Adrenal gland (tissue), 12 donors: Measurements from ENCODE around the gene ARMC9. TPM values are rescaled to one million over a fixed set of nuclear protein-coding genes. Genes with fewer than 3 reads are reported as not detected.

ENCODE experiments used
- DNase-seq, 7 donors: peaks; one replicate each; pipeline ENCODE4 v3.0.0-alpha.2; 2019 to 2020
- H3K27ac ChIP-seq, 5 donors: fragments of 200-600 bp; sonication (generic) in 4 of 5; 1 replicate in 3 of 5; 2 replicates in 2 of 5; pipeline versions ENCODE4 v1.5.1 to v1.8.0; 2016 to 2020; ENCODE audit warnings: mild to moderate bottlenecking in 1 of 5
- H3K27me3 ChIP-seq: fragments of 200-600 bp; 2 replicates; pipeline ENCODE4 v1.8.0; 2021
- H3K36me3 ChIP-seq, 2 donors: fragments of 200-600 bp; replicated peaks in 1 of 2; 1 replicate in 1 of 2; 2 replicates in 1 of 2; pipeline versions ENCODE4 v1.5.1 to v1.8.0; 2018 to 2022
- H3K4me1 ChIP-seq, 2 donors: fragments of 200-600 bp; replicated peaks in 1 of 2; 1 replicate in 1 of 2; 2 replicates in 1 of 2; pipeline versions ENCODE4 v1.5.1 to v1.8.0; 2018 to 2021
- H3K4me3 ChIP-seq, 4 donors: fragments of 200-600 bp; sonication (generic) in 3 of 4; one replicate each; pipeline ENCODE4 v1.5.1; 2016 to 2018
- H3K9me3 ChIP-seq, 3 donors: fragments of 200-600 bp; sonication (generic) in 1 of 3; replicated peaks in 1 of 3; 1 replicate in 2 of 3; 2 replicates in 1 of 3; pipeline versions ENCODE4 v1.5.1 to v1.8.0; 2016 to 2021
- POLR2A ChIP-seq, 2 donors: fragments of 450-650 bp; IDR thresholded peaks; one replicate each; pipeline ENCODE4 v1.6.1; 2017; ENCODE audit warnings: antibody characterized with exemption in 2 of 2, mild to moderate bottlenecking in 2 of 2, moderate library complexity in 1 of 2
- WGBS, 4 donors: extraction: QIAGEN DNeasy Blood & Tissue Kit in 2 of 4; methylation state at CpG; one replicate each; pipeline versions ENCODE4 v1.1.5 to v1.1.7; 2013 to 2017; 5-methylcytosine and 5-hydroxymethylcytosine counted together
- intact Hi-C, 2 donors: fragments of 100-400 bp; cut with DNase I; formaldehyde crosslinking; loops; one replicate each; pipeline versions ENCODE4 v1.14.1 to v1.15.0; 2022 to 2023
- polyA plus RNA-seq, 3 donors: library from polyadenylated mRNA; stranded (reverse); fragments of 200-250 nt in 2 of 3; fragments of 350-450 nt in 1 of 3; fragmentation: Illumina TruSeq in 1 of 3; extraction: RNeasy Lipid Tissue Mini Kit (QIAGEN cat#74804) in 1 of 3; gene quantifications; one replicate each; pipeline ENCODE4 v1.2.3, GENCODE V29; 2013 to 2014
- total RNA-seq, 9 donors: library from RNA; depleted of rRNA in 4 of 9; stranded (reverse); fragments of >200 nt in 4 of 9; fragments of 120-200 nt in 1 of 9; fragmentation: NEBNext Ultra II Directional in 1 of 9; extraction: Animal tissue kit (Norgen Biotek cat#: 25700) in 1 of 9; gene quantifications; one replicate each; pipeline versions ENCODE4 v1.1.0 to v1.2.4, GENCODE V29; 2013 to 2023
- TF ChIP-seq, protein P1 (sequence below), 6 experiments: fragments of 450-650 bp in 4 of 6; fragments of 200-600 bp in 2 of 6; sonication (generic) in 1 of 6; IDR thresholded peaks; 1 replicate in 5 of 6; 2 replicates in 1 of 6; pipeline versions ENCODE4 v1.5.1 to v1.8.0; 2016 to 2021; ENCODE audit warnings: antibody characterized with exemption in 6 of 6, mild to moderate bottlenecking in 2 of 6, moderate library complexity in 1 of 6
- donor health status: healthy with polysubstance abuse.
- donor health status: Bipolar disorder and iron deficiency.
- donor health status: DM: yes; HTN: yes; CAD: no.
- donor health status: DM: no; HTN: no; CAD: no.
- donor health status: DM: no; HTN: no; CAD: no.
- donor health status: DM: yes; HTN: yes; CAD: no.

ARMC9 gene
- total and polyA plus RNA-seq, 12 donors = 22.0 to 109 (median 54.2) TPM

GRCh38 chr2:231380991-231381847 is 182.8 kb downstream of the ARMC9 start:
- Histone ChIP-seq H3K4me3 (no peak overlapping the region), H3K4me1 (peaks cover 0 to 4% of the 10 kb centered on the region in 2 donors), H3K27me3 (no peaks in the 10 kb centered on the region), H3K36me3 (no peaks in the 10 kb centered on the region), H3K9me3 (peaks cover 0 to 9% (median 0%) of the 10 kb centered on the region in 3 donors), H3K27ac (no peak overlapping the region)
- TF ChIP-seq POLR2A (IDR thresholded peaks at IDR 0.05) = no peak
- TF ChIP-seq, protein P1, sequence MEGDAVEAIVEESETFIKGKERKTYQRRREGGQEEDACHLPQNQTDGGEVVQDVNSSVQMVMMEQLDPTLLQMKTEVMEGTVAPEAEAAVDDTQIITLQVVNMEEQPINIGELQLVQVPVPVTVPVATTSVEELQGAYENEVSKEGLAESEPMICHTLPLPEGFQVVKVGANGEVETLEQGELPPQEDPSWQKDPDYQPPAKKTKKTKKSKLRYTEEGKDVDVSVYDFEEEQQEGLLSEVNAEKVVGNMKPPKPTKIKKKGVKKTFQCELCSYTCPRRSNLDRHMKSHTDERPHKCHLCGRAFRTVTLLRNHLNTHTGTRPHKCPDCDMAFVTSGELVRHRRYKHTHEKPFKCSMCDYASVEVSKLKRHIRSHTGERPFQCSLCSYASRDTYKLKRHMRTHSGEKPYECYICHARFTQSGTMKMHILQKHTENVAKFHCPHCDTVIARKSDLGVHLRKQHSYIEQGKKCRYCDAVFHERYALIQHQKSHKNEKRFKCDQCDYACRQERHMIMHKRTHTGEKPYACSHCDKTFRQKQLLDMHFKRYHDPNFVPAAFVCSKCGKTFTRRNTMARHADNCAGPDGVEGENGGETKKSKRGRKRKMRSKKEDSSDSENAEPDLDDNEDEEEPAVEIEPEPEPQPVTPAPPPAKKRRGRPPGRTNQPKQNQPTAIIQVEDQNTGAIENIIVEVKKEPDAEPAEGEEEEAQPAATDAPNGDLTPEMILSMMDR (IDR thresholded peaks at IDR 0.05) = no peak
- DNase-seq = no peak
- intact Hi-C loops = no loop called here
- WGBS, 4 donors = 87 to 94% (median 92%) methylated on average over 5 of the region's 5 CpGs

GRCh38 chr2:231382116-231382515 is 183.7 kb downstream of the ARMC9 start:
- H3K27ac ChIP-seq = no peak overlapping the region
- no peaks in the 10 kb centered on the region for H3K27me3 ChIP-seq
- DNase-seq = no peak
- TF ChIP-seq POLR2A (IDR thresholded peaks at IDR 0.05) = no peak
- TF ChIP-seq, protein P1 (IDR thresholded peaks at IDR 0.05) = no peak
- intact Hi-C loops = no loop called here
- no peaks in the 10 kb centered on the region for H3K36me3 ChIP-seq
- WGBS, 4 donors = 87 to 94% (median 90%) methylated on average over 5 to 8 of the region's 8 CpGs
- peaks cover 0 to 4% of the 10 kb centered on the region in 2 donors for H3K4me1 ChIP-seq
- H3K9me3 ChIP-seq = peaks cover 0 to 9% (median 0%) of the 10 kb centered on the region in 3 donors
- no peak overlapping the region for H3K4me3 ChIP-seq

- Histone ChIP-seq H3K4me1 (peaks cover 0 to 11% of the 10 kb centered on the region in 2 donors), H3K27ac (no peak overlapping the region), H3K36me3 (no peaks in the 10 kb centered on the region), H3K4me3 (no peak overlapping the region), H3K9me3 (peaks cover 0 to 9% (median 0%) of the 10 kb centered on the region in 3 donors), H3K27me3 (no peaks in the 10 kb centered on the region)
- WGBS, 4 donors = 80 to 88% (median 81%) methylated on average over 15 of the region's 15 CpGs
- TF ChIP-seq POLR2A (IDR thresholded peaks at IDR 0.05) = no peak
- TF ChIP-seq, protein P1 (IDR thresholded peaks at IDR 0.05) = no peak
- intact Hi-C loops = no loop called here
- no peak for DNase-seq
These were observed 185.1 kb downstream of the ARMC9 start for GRCh38 chr2:231383416-231384108.

GRCh38 chr2:231384109-231384435 is 185.6 kb downstream of the ARMC9 start:
- intact Hi-C loops = no loop called here
- WGBS, 4 donors = 93 to 100% (median 97%) methylated on average over 2 of the region's 2 CpGs

More at GRCh38 chr2:231384109-231384435, 185.6 kb downstream of the ARMC9 start:
- TF ChIP-seq POLR2A (IDR thresholded peaks at IDR 0.05) = no peak
- TF ChIP-seq, protein P1 (IDR thresholded peaks at IDR 0.05) = no peak
- H3K4me1 ChIP-seq = peaks cover 0 to 11% of the 10 kb centered on the region in 2 donors
- H3K27me3 ChIP-seq = no peaks in the 10 kb centered on the region
- no peak overlapping the region for H3K4me3 ChIP-seq
- no peak overlapping the region for H3K27ac ChIP-seq
- peaks cover 0 to 9% (median 0%) of the 10 kb centered on the region in 3 donors for H3K9me3 ChIP-seq
- no peaks in the 10 kb centered on the region for H3K36me3 ChIP-seq
- DNase-seq = no peak
